HG02678 (cell line): ENCODE results near the gene XPNPEP1.
"Not testable (repeated sequence)": the region's sequence is repeated elsewhere in the genome, so short reads cannot be mapped to it uniquely, and the experiment has no call there.

Source experiments
- ATAC-seq: cut with Tn5 transposase; IDR thresholded peaks from one replicate; pipeline ENCODE4 v1.9.1; 2021; ENCODE audit warnings: mild to moderate bottlenecking, moderate library complexity; ENCODE audit not compliant: unreplicated experiment

The XPNPEP1 gene

DNA sequence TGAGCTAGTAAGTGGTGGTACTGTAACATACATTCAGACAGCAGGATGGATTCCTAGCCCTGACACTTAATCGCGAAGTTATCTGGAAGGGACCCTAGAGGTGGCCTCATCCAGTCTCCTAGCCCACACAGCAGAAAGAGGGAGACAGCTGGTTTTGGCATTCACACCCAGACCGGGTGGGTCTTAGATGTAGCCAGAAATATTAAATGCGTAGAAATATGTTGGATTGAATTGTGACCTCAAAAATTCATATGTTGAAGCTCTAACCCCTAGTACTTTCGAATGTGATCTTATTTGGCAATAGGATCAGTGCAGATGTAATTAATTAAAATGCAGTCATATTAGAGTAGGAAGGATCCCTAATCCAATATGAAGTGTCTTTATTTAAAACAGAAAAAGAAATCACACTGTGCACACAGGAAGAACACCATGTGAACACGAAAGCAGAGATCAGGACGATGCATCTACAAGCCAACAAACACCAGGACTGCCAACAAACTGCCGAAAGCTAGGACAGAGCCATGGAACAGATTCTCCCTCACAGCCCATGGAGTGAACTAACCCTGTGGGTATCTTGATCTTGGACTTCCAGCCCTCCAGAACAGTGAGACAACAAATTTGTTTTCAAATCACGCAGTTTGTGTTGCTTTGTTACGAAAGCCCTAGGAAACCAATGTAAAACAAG, 2.9 kb upstream of the XPNPEP1 start:
- no peak for ATAC-seq

DNA sequence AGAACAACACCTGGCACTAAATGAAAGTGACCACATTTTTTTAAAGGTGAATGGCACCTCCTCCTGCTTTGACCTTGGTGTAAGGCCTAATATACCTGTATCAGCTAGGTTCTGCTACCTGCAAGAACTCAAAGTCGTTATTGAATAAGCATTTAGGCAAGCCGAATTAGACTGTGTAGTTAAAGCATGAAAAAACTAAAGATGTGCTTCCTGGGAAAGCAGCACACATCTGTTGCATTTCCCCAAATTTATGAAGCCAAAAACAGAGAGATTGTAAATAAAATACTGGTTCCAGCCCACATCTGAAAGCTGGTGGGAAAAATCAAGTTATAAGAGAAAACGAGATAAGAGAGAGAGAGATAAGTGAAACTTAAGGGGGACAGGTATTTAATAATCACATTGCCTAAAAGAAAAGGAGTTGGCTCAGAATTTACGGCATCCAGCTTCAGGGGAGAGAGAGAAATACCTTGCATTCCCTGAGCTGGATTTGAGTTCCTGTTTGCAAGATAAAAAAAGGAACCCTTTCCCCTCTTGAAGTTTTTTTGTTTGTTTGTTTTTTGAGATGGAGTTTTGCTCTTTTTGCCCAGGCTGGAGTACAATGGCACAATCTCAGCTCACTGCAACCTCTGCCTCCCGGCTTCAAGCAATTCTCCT, 1.8 kb upstream of the XPNPEP1 start:
- no peak for ATAC-seq

DNA sequence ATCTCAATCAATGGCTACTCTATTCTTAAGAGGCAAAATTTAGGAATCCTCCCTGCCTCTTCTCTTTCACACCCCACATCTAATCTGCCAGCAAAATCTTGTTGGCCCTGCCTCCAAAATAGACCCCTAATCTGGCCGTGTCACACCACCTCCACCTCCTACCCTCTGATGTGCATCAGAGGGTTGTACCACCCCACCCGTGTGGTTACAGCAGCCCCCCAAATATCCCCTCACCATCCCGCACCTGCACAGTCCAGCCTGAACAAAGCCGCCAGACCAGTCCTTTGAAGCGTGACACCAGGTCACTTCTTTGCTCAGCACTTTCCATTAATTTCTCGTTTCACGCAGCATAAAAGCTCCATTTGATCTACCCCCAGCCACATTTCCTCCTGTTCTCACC, 776 bp upstream of the XPNPEP1 start:
- ATAC-seq = no peak

GRCh38 chr10:109922358-109922975, 844 bp downstream of the XPNPEP1 start:
- no peak for ATAC-seq

DNA sequence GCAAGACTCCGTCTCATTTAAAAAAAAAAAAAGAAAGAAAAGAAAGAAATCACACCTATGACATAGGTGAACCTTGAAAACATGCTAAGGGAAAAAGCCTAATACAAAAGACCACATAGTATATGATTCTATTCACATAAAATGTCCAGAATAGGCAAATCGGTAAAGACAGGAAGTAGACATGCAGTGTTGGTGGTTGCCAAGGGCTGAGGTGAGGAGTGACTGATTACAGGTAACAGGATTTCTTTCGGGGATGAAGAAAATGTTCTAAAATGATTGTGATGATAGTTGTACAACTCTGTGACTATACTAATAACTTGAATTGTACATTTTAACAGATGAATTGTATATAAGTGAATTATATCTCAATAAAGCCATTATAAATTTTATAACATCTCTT, 3.3 kb downstream of the XPNPEP1 start:
- no peak for ATAC-seq

GRCh38 chr10:109919220-109919619, 4.1 kb downstream of the XPNPEP1 start:
- ATAC-seq = no peak

DNA sequence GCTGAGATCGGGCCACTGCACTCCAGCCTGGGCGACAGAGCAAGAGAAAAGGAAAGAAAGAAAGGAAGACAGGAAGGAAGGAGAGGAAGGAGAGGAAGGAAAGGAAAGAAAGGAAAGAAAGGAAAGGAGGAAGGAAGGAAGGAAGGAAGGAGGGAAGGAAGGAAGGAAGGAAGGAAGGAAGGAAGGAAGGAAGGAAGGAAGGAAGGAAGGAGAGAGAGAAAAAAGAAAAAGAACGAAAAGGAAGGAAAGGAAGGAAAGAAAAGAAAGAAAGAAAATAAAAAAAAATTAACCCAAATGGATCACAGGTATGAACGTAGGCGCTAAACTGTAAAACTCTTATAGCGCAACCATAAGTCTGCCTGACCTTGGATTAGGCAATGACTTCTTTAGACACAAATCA, 4.6 kb downstream of the XPNPEP1 start:
- not testable (repeated sequence) for ATAC-seq

DNA sequence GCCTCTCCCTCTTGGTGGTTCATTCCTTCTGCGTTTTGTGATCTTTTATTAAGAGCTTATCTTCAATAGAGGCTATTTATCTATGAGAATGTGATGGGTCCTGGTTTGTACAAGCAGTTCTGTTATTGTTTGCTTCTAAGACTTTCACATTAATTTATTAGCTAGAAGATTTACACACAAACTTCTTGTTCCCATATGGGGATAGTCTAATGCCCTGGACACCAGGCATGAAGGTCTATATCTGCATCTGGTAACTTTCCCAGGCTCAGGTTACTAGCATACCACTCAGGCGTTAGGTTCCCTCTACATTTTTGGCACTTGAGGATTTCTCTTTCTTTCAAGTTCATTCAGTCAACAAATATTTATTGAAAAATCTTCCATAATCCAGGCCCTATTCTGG, 7.7 kb downstream of the XPNPEP1 start:
- ATAC-seq = no peak

- ATAC-seq = no peak
Measured at GRCh38 chr10:109914966-109915365, 8.3 kb downstream of the XPNPEP1 start.

DNA sequence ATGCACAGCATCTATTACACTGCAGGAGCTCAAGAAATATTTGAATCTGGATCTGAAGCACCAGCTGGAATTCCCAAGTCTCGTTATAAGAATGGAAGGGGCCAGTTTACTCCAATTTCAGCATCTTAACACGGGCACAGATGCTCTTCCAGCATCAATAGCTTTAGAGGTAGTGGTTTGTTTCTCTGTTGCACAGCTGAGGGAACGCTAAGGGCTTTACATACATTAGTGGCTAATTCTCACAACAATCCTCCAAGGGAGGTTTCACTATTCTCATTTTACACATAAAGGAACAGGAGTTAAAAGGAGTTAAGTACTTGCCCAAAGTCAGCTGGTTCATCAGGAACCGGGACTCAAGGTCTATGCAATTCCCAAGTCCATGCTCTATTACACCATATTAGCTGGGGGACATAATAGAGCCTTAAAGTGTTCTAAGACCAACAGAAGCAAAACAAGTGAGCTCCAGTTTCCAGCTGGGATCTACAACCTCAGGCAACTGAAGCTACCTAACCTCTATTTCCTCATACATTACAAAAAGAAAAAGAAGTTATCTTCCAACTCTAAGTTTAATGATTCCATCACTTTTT, 9.9 kb downstream of the XPNPEP1 start:
- no peak for ATAC-seq

DNA sequence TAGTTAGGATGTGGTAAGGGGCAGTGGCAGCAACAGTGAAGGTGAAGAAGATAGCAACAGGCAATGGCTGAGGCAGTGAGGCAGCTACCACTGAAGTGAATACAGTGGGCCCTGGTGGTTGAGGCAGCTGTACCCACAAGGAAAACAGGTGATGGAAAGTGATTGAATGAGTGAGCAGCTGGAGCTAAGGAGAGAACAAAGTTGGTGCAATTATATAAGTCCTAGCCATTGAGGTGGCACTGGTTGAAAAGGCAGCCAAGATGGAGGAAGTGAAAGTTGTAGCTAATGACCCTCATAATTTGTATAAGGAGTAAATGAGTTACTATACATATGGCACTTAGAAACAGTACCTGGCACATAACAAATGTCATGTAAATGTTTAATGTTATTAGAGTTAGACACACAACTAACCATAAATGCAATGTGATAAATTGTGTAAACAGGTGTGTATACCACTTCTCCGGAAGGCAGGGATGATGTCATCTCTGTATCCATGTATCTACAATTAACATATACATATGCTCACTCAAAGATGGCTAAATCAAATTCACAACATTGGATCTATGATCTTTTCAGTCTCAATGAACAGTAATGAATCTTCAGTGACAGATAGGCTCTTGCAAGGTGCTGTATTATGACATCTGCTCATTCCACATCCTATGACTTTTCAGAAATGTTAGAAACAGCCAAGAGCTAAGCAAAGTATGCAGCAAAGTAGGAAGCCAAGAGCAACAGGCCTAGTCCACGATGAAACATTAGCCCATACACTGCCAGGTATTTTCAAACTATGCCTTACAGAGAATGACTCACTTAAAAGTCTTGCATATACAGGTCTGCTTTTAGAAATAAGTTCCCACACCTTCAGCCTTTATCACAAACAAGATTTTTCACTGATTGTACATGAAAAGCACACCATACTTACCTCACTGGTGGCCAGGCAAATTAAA, 10.7 kb downstream of the XPNPEP1 start:
- peak; percentile 84 for ATAC-seq

DNA sequence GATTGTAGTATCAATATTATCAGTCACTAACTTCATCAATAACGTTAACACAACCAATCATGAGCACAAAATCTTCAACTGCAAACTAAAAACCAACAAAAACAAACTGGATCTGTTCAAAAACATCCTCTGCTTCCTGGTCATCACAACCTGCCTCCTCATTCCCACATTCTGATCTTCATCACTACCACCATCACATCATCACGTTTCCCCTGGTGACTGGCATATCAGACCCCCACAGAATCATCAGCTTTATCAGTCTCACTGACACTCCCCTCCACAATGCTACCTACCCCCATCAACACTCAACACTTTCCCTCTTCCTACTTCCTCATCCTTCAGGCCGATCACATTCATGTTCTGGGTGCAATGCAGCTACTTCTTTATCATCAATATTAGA, 11.4 kb downstream of the XPNPEP1 start:
- ATAC-seq = no peak

DNA sequence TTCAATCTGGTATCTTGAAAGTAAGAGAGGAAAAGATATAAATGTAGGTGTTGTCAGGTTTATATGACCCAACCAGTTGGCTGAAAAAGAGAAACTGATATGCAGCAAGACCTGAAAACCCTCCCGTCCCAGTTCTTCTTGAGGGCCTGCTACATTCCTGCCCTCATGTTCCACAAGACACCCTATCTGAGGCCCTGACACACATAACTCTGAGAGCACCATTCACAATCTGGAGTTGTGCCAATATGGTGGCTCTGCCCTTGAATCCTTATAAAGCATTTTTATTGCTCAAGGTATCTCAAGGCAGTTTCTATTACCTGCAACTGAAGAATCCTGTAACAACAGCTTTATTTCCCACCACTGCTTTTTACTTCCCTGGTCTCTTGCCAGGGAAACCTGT, 17.0 kb downstream of the XPNPEP1 start:
- no peak for ATAC-seq

DNA sequence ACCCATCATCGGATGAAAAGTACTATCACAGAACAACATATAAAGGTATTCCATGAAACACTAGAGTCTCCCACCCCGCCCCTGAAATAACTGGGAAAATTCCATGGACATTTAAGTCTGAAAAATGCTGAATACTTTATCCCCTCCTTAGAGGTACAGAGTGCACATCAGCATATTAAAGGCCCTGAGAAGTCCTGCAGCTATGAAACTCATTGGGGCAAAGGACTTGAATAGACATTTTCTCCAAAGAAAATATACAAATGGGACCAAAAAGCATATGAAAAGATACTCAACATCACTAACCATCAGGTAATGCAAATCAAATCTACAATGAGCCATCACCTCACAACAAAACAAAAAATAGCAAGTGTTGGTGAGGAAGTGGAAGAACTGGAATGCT, 18.9 kb downstream of the XPNPEP1 start:
- ATAC-seq = no peak

DNA sequence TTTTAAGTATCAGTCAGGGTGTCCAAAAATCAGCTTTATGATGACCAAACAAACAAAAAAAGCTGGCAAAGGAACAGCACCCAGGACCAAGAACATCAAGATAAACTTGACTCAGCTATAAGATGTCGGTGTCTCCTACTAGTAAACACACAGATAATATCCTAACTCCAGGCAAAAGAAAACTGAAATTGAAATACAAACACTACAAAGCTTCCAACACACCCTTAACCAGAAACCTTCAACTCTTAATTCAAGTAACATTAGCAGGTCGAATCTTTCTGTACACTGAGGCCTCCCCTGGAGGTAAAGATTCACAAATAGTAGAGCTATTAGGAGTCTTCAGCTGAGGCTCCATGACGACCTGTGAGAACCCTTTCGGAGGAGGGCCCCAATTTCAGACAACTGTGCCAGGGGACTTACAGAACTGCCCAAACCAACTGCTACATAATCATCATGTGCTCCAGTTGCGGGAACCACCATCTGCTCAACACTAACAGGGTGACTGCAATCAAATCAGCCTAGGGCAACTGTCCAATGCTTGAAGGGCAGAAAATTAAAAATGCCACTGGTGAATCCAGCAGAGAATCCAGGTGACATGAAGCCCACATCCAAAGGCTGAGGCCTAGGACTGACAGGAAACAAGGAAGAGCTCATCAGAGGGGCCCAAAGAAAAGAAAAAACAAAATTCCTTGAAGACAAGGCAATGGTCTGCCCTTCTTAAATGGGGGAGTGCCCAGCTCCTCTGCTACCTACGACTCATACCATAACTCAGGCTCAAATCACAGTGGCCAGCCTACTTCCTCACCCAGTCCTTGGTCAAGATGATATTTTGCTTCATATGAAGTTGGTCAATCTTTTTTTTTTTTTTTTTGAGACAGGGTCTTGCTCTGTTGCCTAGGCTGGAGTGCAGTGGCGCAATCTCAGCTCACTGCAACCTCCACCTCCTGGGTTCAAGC, 20.0 kb downstream of the XPNPEP1 start:
- ATAC-seq = peak; percentile 57

- ATAC-seq = no peak
Measured at GRCh38 chr10:109899356-109900331, 23.7 kb downstream of the XPNPEP1 start.

DNA sequence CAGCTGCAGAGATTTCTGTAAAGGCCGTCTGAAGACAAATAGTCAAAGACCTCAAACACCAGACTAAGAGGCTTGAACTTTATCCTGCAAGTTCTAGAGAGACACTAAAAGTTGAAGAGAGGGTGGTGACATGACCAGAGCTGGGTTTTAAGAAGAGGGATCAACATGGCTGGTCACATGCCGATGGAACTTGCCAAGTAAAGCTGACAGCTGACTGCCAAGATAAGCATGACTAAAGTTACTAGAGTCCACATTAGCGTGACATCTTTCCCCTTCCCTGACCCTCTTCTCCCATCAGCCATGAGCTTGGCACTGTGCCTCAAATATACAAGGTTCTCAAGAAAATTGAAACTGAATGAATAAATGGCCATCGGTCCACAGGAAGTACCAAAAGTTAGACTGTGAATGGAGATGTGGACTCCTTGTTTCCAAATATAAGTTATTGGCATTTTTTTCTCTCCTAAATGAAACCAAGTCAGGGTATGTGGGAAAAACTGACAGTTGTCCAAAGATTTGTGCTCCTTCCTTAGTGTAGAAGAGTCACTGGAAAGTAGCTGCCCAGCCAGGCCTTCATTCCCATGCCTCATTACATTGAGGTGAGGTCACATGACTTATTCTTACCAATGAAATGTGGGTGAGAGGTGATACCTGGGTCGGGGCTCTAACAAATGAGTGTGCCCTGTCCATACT, 24.5 kb downstream of the XPNPEP1 start:
- no peak for ATAC-seq

DNA sequence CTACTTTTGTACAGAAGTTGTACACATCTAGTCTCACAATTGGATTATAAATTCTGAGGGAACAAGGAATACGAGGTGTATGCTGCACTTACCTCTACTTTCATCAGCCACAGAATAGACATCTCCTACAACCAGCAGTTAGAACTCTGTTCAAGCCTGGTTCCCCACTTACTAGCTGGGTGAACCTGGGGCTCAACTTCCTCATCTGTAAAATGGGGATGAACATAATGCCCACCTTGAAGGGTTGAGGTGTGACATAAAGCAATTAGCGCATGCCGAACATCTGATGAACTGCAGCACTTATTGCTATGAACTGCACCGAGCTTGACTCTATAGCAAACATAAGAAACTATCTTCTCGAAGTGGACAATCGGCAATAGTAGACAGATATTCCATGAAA, 25.3 kb downstream of the XPNPEP1 start:
- no peak for ATAC-seq
